Panc1 (cell line): ENCODE data around the gene GRIK1. TPM values are rescaled to one million over a fixed set of nuclear protein-coding genes. Genes with fewer than 3 reads are reported as not detected.
A peak's percentile ranks its signal among the peaks of the same experiment; 100 is the strongest.

Source experiments
- ATAC-seq: fragments of 200-7000 bp; cut with Tn5 transposase; 2 replicates; pipeline ENCODE4 v1.9.1; 2020; ENCODE audit warnings: mild to moderate bottlenecking, moderate library complexity
- Bru-seq: library from RNA; stranded (reverse); fragments of 400-500 nt; gene quantifications from one replicate; lab custom pipeline; 2021; lab: Mats Ljungman, UMichigan
- BruChase-seq, 2 experiments: library from RNA; stranded (reverse); fragments of 400-500 nt; gene quantifications; one replicate each; lab custom pipeline; 2021; lab: Mats Ljungman, UMichigan
- BruUV-seq: library from RNA; stranded (reverse); fragments of 400-500 nt; replicated peaks from 2 replicates; lab custom pipeline; 2021; lab: Mats Ljungman, UMichigan
- CTCF ChIA-PET: fragments of 300-600 bp; sonication (Branson Sonifier 250); formaldehyde crosslinking; loops from one replicate; lab custom pipeline; 2022; ENCODE audit warnings: antibody characterized with exemption; lab: Charles Lee
- POLR2A ChIA-PET: fragments of 300-600 bp; sonication (Branson Sonifier 250); formaldehyde crosslinking; loops from one replicate; lab custom pipeline; 2022; ENCODE audit warnings: antibody characterized with exemption; lab: Charles Lee
- DNase-seq: peaks from one replicate; pipeline ENCODE4 v3.0.0-alpha.2; 2010; ENCODE audit warnings: low read depth, low spot score
- H3K27ac ChIP-seq: 2 replicates; pipeline ENCODE4 v1.5.1; 2011; ENCODE audit warnings: mild to moderate bottlenecking, low read length, inconsistent platforms
- H3K27me3 ChIP-seq: fragments of 200-500 bp; sonication (Bioruptor generic); 2 replicates; pipeline ENCODE4 v1.6.0; 2014; ENCODE audit warnings: low read length, inconsistent platforms; ENCODE audit not compliant: control insufficient read depth, insufficient read depth
- H3K36me3 ChIP-seq: fragments of 200-500 bp; sonication (Bioruptor generic); 2 replicates; pipeline ENCODE4 v1.5.1; 2014; ENCODE audit warnings: inconsistent platforms, mild to moderate bottlenecking, low read length, moderate library complexity; ENCODE audit not compliant: control insufficient read depth, insufficient read depth
- H3K4me1 ChIP-seq: 2 replicates; pipeline ENCODE4 v1.5.1; 2011; ENCODE audit warnings: inconsistent platforms, mild to moderate bottlenecking, low read length, moderate library complexity; ENCODE audit not compliant: control insufficient read depth, insufficient read depth
- H3K4me3 ChIP-seq, 2 experiments: 2 replicates each; pipeline ENCODE4 v1.5.1; 2011 to 2012; ENCODE audit warnings: low read depth in 2 of 2, low read length in 2 of 2, mild to moderate bottlenecking in 2 of 2, inconsistent platforms in 1 of 2, moderate library complexity in 1 of 2
- H3K9me3 ChIP-seq: fragments of 200-500 bp; sonication (Bioruptor generic); 2 replicates; pipeline ENCODE4 v1.5.1; 2014; ENCODE audit warnings: low read depth, mild to moderate bottlenecking, inconsistent platforms, low read length, moderate library complexity; ENCODE audit not compliant: control insufficient read depth, insufficient read depth
- POLR2AphosphoS5 ChIP-seq: IDR thresholded peaks from 2 replicates; pipeline ENCODE4 v1.6.1; 2012; ENCODE audit warnings: mild to moderate bottlenecking, low read depth, low read length, moderate library complexity
- SIN3A ChIP-seq: IDR thresholded peaks from 2 replicates; pipeline ENCODE4 v1.6.1; 2012; ENCODE audit warnings: low read depth, mild to moderate bottlenecking, low read length, moderate library complexity, borderline replicate concordance; ENCODE audit not compliant: insufficient read depth
- TCF7L2 ChIP-seq: IDR thresholded peaks from 2 replicates; pipeline ENCODE4 v1.6.1; 2011; ENCODE audit warnings: mild to moderate bottlenecking, low read depth, low read length, inconsistent platforms
- in situ Hi-C: cut with HindIII; loops from 2 replicates; pipeline ENCODE4 v1.10.0; 2016; ENCODE audit warnings: low sequenced_read_pairs, low pct_unique_long_range_greater_than_20kb
- intact Hi-C: fragments of 100-400 bp; cut with micrococcal nuclease; formaldehyde crosslinking; loops from one replicate; pipeline ENCODE4 v1.10.0; 2022; ENCODE audit not compliant: unreplicated experiment
- long read RNA-seq: library from polyadenylated mRNA; unstranded; transcript quantifications from one replicate; pipeline ENCODE4 v2.0.0, GENCODE V29; 2021; ENCODE audit not compliant: unreplicated experiment
- polyA plus RNA-seq: library from polyadenylated mRNA; unstranded; fragments of >200 nt; gene quantifications from one replicate; pipeline ENCODE4 v1.2.1, GENCODE V29; 2012; ENCODE audit warnings: missing spikeins; ENCODE audit not compliant: insufficient read length
- total RNA-seq: library from RNA; stranded (reverse); gene quantifications from one replicate; pipeline ENCODE4 v1.2.1, GENCODE V29; 2021; ENCODE audit not compliant: unreplicated experiment
- TF ChIP-seq, protein P1 (sequence below): fragments of 450-650 bp; IDR thresholded peaks from 2 replicates; pipeline ENCODE4 v1.5.1; 2017; ENCODE audit warnings: mild to moderate bottlenecking
- TF ChIP-seq, protein P2 (sequence below), 2 experiments: IDR thresholded peaks; 2 replicates each; pipeline ENCODE4 v1.6.1; 2011 to 2012; ENCODE audit warnings: low read depth in 2 of 2, control low read depth in 1 of 2, low read length in 1 of 2, mild to moderate bottlenecking in 1 of 2, moderate library complexity in 1 of 2; ENCODE audit not compliant: insufficient read depth in 1 of 2

GRIK1 gene
- total RNA-seq (not detected), Bru-seq, nascent RNA (not detected), BruChase-seq, experiment 1, labeled RNA remaining after a 2-hour chase (percentile 0 among the genes with signal in this experiment), BruChase-seq, experiment 2, labeled RNA remaining after a 6-hour chase (not detected)
- not detected for polyA plus RNA-seq
- long read RNA-seq, result 0 reads

DNA sequence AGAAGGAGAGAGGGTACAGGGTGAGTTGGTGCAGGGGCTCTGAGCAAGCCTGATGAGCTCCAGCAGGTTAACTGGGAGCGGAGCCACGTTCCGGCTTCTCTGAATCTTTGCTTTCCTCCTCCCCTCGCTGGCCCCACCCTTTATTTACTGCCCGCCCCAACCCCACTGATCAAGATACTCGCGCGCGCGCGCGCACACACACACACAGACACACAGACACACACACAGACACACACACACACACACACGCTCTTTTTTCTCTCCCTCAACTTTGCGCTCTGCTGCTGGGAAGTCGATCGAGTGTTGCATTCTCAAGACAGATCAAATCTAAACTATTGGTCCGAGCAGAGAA is at the start of gene GRIK1:
GRIK1 (minus strand) TSS at position 73 of the 352 bp plus-strand sequence.
- Histone ChIP-seq H3K9me3 (no peaks in the 10 kb centered on the region), H3K4me1 (no peaks in the 10 kb centered on the region), H3K4me3 (no peak within 1 kb of the TSS), H3K36me3 (no peaks in the 10 kb centered on the region), H3K27ac (no peak within 1 kb of the TSS), H3K27me3 (no peaks in the 10 kb centered on the region; the same call in 1 of the 2 replicates)
- in situ Hi-C loops (no loop called here), intact Hi-C loops (no loop called here)
- ATAC-seq (no peak), DNase-seq (no peak)
- ChIA-PET POLR2A (no interaction called here), CTCF (no interaction called here)
- no TSS peak for BruUV-seq
- TF ChIP-seq, protein P1, sequence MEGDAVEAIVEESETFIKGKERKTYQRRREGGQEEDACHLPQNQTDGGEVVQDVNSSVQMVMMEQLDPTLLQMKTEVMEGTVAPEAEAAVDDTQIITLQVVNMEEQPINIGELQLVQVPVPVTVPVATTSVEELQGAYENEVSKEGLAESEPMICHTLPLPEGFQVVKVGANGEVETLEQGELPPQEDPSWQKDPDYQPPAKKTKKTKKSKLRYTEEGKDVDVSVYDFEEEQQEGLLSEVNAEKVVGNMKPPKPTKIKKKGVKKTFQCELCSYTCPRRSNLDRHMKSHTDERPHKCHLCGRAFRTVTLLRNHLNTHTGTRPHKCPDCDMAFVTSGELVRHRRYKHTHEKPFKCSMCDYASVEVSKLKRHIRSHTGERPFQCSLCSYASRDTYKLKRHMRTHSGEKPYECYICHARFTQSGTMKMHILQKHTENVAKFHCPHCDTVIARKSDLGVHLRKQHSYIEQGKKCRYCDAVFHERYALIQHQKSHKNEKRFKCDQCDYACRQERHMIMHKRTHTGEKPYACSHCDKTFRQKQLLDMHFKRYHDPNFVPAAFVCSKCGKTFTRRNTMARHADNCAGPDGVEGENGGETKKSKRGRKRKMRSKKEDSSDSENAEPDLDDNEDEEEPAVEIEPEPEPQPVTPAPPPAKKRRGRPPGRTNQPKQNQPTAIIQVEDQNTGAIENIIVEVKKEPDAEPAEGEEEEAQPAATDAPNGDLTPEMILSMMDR, result no peak
- TF ChIP-seq, protein P2, sequence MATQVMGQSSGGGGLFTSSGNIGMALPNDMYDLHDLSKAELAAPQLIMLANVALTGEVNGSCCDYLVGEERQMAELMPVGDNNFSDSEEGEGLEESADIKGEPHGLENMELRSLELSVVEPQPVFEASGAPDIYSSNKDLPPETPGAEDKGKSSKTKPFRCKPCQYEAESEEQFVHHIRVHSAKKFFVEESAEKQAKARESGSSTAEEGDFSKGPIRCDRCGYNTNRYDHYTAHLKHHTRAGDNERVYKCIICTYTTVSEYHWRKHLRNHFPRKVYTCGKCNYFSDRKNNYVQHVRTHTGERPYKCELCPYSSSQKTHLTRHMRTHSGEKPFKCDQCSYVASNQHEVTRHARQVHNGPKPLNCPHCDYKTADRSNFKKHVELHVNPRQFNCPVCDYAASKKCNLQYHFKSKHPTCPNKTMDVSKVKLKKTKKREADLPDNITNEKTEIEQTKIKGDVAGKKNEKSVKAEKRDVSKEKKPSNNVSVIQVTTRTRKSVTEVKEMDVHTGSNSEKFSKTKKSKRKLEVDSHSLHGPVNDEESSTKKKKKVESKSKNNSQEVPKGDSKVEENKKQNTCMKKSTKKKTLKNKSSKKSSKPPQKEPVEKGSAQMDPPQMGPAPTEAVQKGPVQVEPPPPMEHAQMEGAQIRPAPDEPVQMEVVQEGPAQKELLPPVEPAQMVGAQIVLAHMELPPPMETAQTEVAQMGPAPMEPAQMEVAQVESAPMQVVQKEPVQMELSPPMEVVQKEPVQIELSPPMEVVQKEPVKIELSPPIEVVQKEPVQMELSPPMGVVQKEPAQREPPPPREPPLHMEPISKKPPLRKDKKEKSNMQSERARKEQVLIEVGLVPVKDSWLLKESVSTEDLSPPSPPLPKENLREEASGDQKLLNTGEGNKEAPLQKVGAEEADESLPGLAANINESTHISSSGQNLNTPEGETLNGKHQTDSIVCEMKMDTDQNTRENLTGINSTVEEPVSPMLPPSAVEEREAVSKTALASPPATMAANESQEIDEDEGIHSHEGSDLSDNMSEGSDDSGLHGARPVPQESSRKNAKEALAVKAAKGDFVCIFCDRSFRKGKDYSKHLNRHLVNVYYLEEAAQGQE (IDR thresholded peaks at IDR 0.05; ENCODE audit: insufficient read depth in 1 of 2, low read depth in 2 of 2, low read length in 1 of 2), result no peak
- TF ChIP-seq POLR2AphosphoS5 (no peak), SIN3A (no peak), TCF7L2 (no peak)

DNA sequence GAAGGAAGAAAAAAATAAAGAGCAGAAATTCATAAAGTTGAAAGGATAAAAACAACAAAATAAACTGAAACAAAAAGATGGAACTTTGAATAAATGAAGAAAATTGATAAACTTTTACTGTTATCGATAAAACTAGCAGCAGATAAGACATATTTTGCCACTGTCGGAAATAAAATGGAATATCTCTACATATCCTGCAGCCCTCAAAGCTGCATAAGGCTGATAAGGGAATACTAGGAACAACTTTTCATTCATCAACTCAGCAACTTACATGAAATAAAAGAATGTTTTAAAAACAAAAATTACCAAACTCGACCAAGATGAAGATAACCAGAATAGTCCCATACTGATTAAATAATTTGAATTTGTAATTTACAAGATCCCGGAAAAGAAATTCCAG is 48.0 kb upstream of the GRIK1 start:
- DNase-seq (no peak), ATAC-seq (no peak)
- H3K27me3 ChIP-seq, result no peaks in the 10 kb centered on the region
- no peak overlapping the region for H3K4me3 ChIP-seq
- CTCF ChIA-PET, result no interaction called here
- in situ Hi-C loops (no loop called here), intact Hi-C loops (no loop called here)
- TF ChIP-seq TCF7L2 (no peak), SIN3A (no peak)
- TF ChIP-seq, protein P2 (IDR thresholded peaks at IDR 0.05; ENCODE audit: insufficient read depth in 1 of 2, low read depth in 2 of 2, low read length in 1 of 2), result no peak
- TF ChIP-seq, protein P1, result no peak
- POLR2A ChIA-PET, result no interaction called here
- no peaks in the 10 kb centered on the region for H3K9me3 ChIP-seq
- no peaks in the 10 kb centered on the region for H3K36me3 ChIP-seq
- H3K27ac ChIP-seq, result no peak overlapping the region
- no TSS peak for BruUV-seq
- H3K4me1 ChIP-seq, result no peaks in the 10 kb centered on the region
